GM21528 (cell line): ENCODE data around the gene SYAP1.
"Not testable (repeated sequence)": the region's sequence is repeated elsewhere in the genome, so short reads cannot be mapped to it uniquely, and the experiment has no call there.

Experiments used
- ATAC-seq: cut with Tn5 transposase; IDR thresholded peaks from one replicate; pipeline ENCODE4 v1.9.1; 2021; ENCODE audit warnings: mild to moderate bottlenecking, moderate library complexity; ENCODE audit not compliant: unreplicated experiment, low FRiP score

Gene SYAP1

DNA sequence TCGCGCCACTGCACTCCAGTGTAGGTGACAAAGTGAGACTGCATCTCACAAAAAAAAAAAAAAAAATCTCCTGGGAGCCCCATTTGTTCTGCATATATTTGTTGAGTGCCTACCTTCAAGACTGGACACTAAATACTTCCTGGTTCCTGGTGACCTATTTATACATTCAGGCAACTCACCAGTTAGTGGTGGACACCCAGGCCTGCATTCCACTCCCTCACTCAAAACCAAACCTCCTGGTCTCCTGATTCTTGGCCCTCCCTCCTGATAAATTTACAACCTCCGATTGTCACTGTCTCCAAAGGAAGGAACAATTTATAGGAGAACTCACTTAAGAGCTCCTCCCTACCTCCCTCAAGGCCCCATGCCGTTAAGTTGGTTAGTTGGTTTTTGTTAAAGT is 3.1 kb downstream of the SYAP1 start:
- ATAC-seq, result no peak

DNA sequence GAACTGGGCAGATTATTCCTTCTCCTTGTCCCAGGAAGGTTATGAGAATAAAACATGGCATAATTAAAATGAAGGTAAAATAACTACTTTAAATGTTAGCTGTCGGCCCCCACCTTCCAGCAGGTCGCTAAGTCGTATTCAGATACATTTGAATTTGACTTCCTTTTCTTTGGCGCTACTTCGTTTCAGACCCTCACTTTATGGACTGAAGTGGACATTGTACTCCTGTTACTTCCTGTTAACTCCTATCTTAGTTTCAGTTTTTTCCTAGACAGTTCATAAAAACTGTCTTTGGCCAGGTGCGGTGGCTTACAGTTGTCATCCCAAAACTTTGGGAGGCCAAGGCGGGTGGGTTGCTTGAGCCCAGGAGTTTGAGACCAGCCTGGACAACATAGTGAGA is 5.7 kb downstream of the SYAP1 start:
- no peak for ATAC-seq

DNA sequence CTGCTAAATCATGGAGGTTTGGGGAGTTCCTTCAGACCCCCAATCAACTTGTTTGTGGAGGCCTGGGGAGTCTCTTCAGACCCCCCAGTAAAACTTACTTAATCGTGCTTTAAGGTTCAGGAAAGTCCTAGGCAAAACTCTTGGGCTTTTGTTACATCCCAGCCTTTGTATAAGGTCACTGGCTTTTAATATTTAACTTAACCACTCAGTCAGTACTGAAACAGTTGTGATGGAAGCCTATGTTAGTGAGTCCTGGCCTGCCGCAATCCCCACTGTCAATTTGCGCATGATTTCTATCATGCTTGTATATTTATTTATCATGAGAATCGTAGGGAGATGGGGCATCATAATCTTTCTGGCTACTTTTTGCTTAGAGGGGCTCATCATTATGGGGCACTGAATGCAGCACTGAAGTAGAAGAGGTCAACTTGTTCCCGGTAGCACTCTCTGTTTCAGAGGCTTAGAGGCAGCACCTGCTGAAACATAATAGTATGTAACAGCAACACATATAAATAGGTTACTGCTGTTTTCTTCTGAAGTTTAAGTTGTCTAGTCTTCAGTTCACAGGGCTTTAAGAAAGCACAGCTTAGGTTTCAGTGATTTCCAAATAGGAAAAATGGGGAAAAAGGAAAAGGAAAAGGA is 7.1 kb downstream of the SYAP1 start:
- not testable (repeated sequence) for ATAC-seq

DNA sequence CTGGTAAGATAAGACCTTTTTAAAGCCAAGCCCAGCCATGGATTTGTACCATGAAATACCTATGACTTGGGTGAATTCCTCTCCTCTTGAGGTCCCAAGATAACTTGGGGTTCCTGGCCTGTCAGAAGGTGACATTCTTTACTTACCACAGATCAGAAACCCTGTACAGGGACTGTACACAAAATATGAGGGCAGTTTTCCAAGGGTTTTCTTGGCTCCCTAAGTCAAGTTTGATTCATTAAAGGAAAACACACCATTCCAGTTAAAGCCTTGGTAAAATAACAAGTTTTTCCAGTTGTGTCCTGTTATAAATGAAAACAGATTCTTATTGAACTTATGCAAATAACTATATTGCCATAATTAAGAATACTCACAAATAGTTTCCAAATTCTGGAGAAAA is 8.2 kb downstream of the SYAP1 start:
- ATAC-seq, result no peak

DNA sequence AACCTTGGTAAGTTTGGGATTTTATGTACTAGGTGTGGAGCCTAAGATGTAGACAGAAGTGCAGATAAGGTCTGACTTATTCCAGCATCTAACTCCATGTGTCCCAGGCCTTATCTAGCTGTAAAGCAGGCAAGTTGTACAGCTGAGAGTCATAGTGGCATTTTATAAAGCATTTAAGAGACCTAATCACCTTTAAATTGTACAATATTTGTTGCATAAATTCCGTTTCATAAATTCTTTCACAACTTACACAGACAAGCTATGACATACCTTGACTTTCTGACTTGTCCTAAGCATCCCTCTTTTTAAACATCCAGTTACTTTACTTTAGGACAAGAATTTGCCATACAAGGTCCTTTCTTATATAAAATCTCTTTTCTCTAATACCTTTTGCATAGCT is 11.0 kb downstream of the SYAP1 start:
- ATAC-seq, result no peak

DNA sequence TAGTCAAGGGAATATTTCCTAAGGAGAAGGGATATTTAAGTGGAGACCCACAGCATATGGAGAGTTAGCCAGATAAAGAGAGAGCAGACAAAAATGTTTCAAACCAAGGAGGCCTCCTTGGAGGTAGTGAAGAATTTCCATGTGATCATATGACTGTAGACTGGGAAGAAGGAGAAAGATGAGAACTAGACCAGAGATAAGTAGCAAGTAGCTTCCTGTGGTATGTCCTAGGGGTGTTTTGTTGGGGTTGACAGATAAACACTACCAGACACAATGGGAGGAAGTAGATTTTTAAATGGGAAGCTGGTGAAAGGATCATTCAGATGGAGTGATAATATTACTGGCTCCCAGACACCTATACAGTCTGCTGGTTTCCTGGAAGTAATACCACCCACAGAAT is 13.6 kb downstream of the SYAP1 start:
- no peak for ATAC-seq

DNA sequence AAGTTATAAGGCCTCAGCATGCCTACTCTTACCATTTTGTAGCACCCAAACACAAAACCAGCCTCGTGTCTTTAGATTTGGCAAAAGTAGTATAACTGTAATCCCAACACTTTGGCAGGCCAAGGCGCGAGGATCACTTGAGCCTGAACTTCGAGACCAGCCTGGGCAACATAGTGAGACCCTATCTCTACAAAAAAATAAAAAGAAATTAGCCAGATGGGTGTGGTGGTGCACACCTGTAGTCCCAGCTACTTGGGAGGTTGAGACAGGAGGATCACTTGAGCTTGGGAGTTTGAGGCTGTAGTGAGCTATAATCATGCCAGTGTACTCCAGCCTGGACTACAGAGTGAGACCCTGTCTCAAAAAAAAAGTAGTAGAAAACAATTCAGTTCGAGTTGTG is 17.6 kb downstream of the SYAP1 start:
- no peak for ATAC-seq

DNA sequence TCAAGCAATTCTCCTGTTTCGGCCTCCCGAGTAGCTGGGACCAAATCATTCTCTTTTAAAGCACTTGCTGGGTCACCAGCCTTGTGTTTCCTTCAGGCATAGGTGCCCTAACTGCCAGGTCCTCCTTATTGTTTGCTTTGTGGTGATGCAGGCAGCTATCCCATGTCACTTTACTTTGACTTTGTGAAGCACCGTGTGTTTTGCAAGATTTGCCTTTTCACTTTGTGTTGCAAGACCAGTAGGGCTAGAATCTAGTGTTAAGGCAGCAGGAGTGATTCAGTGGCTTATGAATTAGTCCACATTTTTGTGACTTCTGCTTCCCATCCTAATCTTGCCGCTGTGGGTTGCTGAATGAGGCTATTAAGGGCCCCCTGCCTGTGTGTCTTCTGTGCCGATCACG is 20.2 kb downstream of the SYAP1 start:
- no peak for ATAC-seq

DNA sequence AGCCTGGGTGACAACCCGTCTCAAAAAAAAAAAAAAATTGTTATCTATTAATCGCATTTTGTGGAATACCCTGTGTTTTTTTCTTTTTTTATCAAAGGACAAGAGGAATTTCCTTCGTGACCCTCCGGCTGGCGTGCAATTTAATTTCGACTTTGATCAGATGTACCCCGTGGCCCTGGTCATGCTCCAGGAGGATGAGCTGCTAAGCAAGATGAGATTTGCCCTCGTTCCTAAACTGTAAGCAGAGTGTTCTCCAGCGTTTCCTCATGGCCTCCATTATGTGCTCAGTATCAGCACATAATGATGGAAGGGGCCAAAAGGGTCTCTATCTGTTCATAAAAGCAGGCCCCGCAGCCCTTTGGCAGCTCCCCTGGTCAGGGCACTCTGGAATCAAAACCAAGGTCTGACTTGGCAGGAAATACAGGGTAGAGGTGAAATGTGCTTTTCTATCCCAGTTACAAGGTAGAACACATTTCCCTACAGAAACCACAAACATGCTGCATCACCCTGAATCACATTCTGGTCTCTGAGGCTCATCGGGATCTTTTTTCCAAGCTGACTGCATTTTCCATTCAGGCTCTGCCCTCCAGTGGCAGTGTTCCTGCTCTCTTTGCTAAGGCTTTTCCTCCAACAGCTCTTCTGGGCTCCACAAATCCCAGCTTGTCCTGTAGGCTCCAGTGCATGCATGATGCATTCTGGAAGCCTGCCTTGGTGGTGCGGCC is 24.4 kb downstream of the SYAP1 start:
- no peak for ATAC-seq

DNA sequence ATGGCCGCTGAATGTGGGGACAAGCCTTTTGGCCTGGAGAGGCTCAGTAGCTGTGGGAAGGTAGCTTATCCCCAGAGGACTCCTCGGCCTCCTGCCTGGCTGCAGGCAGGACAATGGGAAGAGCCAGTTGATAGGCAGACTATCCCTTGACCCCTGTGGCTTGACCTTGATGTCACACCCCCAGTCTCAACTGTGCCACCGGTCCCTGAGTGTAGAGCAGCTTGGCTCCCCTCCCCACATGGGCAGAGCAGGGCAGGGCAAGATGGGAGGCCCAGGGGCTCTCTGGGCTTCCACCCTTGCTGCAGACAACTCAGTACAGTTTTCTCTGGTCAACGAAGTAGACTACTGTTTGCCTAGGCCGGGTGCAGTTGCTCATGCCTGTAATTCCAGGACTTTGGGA is 25.7 kb downstream of the SYAP1 start:
- no peak for ATAC-seq

DNA sequence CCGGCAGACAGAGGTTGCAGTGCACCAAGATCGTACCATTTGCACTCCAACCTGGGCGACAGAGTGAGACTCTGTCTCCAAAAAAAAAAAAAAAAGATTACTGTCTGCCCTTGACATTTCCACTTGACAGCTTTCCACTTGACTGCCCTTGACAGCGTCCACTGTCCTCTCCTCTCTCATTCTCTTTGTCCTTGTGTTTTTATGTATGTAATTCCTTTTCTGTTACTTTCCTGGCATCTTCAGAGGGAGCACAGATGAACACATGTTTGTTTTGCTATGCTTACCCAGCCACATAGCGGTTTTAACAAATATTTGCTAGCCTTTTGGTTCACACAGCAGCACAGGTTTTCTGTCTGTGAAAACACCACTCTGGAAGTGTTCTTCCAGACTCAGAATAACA is 26.2 kb downstream of the SYAP1 start:
- ATAC-seq, result no peak

DNA sequence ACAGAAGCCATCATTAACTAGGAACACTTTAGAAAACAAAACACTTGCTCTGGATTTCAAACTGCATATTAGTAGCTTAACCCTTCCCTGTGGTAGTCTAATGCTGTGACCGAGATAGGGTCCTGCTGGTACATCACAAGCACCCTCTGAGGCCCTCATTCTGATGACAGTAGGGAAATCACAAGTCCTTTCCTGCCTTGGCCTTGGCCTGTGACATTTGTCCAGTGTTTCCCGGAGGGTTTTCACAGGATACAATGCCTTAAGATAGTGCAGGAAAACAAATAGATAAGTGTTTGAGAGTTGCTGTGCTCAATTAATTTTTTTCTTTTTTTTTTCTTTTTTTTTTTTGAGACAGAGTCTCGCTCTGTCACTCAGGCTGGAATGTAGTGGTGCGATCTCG is 29.0 kb downstream of the SYAP1 start:
- no peak for ATAC-seq

DNA sequence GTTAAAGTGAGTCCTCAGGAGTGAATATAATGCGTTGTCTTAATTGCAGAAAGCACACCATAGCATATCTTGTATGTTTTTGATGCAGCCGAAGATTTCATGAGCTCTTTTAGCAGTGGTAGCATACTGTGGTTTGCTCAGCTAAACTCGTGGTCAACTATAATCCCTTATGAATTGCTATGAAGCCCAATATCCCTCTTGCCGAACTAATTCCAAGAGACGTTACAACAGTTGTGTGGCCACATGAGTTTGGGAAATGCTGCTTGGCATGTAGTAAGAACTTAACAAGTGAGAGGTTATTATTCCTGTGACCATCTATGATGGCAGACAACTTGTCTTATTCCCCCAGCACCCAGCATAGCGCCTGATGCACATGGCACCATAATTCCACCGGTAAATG is 30.7 kb downstream of the SYAP1 start:
- ATAC-seq, result no peak

DNA sequence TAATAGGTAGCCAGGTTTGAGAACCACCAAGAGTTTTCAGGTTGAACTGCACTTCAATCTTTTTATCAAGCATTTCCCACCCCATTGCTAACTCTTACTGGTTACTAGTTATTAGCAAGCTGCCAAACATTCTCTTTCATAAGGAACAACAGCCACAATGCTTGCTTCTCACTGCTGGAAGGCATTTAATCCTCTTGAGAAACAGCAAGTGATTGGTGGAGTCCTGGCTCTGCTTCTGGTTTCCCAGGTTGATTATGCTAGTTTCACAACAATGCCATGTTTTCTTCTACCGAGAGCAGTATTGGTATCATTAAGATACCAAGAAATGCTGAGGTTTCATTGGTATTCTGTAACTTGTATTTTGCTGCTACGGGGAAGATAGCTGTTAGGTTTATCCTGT is 34.6 kb downstream of the SYAP1 start:
- no peak for ATAC-seq

DNA sequence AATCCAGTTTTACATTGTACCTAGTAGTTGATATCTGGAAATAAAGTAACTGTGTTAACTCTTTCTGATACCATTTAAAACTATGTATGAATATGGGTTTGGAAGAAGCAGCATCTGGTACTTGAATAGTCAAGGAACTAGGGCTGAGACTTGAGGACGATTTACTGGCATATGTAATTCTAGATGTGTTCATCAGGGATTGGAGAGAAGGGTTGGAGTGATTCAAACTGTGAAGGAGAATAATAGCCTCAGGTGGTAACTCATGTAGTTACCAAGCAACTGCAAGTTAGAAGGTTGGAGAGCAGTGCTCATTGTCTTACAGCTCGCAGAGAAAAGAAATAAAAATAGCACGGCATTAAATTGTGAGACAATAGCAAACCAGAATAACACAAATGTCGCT is 37.3 kb downstream of the SYAP1 start:
- no peak for ATAC-seq

DNA sequence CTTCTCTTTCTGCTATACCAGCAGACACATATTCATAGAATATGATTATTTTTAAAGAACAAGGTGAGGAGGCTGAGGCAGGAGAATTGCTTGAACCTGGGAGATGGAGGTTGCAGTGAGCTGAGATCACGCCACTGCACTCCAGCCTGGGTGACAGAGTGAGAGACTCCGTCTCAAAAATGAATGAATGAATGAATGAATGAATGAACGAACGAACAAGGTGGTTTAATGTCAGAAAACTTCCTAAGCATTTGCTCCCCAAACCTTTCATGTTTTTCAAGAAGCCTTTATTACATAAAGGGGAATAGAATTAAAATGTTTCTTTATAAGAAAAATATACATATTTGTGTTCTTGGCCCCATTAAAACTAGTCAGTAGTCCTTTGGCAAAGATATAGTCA is 42.1 kb downstream of the SYAP1 start:
- ATAC-seq, result not testable (repeated sequence)

DNA sequence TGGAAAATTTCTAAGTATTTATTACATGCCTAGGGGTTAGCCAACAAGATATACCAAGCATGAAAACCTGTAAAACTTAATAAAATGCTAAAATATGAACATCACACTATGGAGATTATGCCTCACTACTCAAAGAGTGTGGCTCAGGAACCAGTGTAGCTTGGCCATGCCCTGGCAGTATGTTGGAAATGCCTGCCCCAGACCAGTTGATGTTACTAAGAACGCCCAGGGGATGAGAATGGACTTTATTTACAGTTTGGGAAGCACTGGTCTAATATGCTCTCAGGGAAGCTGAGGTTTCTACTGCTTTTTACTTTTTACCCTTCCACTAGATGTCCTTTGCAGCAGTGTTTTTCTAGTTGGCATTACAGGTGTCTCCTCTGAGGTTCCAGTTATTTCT is 43.2 kb downstream of the SYAP1 start:
- no peak for ATAC-seq

DNA sequence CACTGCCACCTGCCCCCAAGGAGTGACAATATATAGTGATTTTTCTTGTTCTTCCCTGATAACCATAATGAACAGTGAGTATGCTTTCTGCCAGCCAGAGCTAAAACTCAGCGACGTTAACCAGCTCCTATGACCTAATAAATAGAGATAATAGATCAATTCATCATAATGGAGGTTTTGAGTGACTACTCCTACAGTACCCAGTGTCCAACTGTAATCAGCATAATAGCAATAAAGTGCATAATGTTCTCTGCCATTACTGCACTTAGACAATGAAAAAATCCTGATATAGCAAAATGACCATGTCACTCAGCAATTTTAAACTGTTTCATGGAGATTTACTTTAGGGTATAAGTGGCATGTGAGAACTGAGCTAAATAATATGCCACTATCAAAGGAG is 46.2 kb downstream of the SYAP1 start:
- no peak for ATAC-seq

DNA sequence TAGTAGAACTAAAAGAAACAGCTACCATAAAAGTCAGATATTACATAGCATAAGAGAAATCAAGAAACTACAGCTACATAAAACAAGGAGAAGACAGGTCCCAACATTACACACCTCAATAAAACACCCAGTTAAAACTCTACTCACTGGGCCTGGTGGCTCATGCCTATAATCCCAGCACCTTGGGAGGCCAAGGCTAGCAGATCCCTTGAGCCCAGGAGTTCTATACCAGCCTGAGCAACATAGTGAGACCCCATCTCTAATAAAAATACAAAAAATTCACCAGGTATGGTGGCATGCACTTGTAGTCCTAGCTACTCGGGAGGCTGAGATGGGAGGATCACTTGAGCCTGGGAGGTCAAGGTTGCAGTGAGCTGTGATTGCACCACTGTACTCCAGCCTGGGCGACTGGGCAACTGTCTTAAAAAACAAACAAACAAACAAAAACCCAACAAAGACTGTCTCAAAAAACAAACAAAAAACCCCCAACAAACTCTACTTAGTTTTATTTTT is 51.6 kb downstream of the SYAP1 start:
- ATAC-seq, result no peak

DNA sequence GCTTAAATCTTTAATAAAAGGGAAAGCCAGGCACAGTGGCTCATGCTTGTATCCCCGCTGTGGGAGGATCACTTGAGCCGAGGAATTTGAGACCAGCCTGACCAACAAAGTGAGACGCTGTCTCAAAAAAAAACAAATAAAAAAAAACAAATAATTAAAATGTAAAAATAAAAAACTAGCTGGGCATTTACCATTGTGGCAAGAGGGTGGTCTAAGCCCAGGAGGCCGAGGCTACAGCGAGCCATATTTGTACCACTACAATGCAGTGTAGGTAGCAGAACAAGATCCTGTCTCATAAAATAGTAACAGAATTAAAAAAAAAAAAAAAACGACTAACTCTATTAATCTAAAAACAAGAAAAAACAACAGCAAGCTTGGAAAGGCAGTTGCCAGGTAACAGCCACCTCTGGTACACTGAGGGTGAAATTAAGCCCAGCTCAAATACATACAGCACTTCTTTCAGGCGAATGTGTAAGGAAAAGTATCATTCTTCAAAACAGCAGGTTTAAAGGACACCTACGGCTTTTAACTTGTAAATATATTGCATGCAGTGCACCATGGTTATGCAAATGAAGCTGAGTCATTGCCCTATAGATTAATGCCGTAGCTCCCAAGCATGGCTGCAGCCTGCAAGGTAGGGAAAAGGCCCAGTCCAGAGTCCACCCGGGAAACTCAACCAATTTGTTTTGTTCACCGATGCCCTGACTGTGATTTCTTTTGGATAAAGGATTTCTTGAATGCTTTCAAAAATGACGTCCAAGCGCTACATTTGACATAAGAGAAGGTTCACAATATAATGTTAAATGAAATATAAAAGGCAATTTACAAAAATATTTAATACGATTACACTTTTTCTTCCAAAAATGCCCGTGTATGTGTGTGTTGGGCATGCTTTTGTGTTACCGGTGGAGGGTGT is 52.3 kb downstream of the SYAP1 start:
- ATAC-seq, result no peak

DNA sequence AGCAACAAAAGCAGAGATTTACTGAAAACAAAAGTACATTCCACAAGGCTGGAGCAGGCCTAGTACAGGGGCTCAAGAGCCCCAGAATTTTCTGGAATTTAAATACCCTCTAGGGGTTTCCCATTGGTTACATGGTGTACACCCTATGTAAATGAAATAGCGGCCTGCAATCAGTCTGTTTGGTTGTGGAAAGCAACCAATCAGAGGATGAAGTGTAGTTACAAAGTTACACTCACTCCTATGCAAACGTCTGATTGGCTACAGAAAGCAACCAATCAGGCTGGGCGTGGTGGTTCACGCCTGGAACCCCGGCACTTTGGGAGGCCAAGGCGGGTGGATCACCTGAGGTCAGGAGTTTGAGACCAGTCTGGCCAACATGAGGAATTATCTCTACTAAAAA is 53.0 kb downstream of the SYAP1 start:
- ATAC-seq, result no peak
